ENCODE results near the gene FAM13A.

FAM13A gene

DNA sequence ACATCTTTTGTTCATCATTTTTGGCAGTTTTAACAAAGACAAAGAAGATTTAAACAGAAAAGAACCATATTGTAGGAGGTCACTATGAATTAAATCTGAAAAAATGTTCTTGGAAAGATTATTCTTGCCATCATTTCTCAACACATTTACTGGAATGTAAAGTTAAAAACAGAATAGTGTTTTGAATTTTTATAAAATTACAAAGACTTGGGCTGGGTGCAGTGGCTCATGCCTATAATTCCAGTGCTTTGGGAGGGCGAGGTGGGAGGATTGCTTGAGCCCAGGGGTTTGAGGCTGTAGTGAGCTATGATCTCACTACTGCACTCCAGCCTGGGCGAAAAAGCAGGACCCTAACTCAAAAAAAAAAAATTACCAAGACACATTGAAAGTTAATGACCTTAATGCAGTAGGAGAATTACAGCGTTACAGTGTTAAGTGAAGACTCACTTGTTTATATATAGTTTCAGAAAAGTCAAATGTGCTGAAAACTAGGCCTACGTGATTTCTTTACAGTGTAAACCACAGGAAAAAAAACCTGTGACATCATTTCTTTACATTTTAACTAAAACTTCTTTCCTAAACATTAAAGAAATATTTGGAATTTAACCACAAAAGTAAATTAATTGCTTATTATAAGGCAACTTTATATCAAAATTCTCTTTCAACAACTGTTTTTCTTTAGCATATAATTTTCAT, 7.9 kb downstream of the FAM13A start:
- TF ChIP-seq, protein P1, sequence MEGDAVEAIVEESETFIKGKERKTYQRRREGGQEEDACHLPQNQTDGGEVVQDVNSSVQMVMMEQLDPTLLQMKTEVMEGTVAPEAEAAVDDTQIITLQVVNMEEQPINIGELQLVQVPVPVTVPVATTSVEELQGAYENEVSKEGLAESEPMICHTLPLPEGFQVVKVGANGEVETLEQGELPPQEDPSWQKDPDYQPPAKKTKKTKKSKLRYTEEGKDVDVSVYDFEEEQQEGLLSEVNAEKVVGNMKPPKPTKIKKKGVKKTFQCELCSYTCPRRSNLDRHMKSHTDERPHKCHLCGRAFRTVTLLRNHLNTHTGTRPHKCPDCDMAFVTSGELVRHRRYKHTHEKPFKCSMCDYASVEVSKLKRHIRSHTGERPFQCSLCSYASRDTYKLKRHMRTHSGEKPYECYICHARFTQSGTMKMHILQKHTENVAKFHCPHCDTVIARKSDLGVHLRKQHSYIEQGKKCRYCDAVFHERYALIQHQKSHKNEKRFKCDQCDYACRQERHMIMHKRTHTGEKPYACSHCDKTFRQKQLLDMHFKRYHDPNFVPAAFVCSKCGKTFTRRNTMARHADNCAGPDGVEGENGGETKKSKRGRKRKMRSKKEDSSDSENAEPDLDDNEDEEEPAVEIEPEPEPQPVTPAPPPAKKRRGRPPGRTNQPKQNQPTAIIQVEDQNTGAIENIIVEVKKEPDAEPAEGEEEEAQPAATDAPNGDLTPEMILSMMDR (IDR thresholded peaks at IDR 0.05; ENCODE audit: control insufficient read depth, insufficient read depth, low read depth, low read length, missing control alignments) = no peak
- H3K4me3 ChIP-seq (ENCODE audit: control insufficient read depth, low read depth, low read length) = no peak overlapping the region
- DNase-seq (ENCODE audit: low read depth) = no peak

DNA sequence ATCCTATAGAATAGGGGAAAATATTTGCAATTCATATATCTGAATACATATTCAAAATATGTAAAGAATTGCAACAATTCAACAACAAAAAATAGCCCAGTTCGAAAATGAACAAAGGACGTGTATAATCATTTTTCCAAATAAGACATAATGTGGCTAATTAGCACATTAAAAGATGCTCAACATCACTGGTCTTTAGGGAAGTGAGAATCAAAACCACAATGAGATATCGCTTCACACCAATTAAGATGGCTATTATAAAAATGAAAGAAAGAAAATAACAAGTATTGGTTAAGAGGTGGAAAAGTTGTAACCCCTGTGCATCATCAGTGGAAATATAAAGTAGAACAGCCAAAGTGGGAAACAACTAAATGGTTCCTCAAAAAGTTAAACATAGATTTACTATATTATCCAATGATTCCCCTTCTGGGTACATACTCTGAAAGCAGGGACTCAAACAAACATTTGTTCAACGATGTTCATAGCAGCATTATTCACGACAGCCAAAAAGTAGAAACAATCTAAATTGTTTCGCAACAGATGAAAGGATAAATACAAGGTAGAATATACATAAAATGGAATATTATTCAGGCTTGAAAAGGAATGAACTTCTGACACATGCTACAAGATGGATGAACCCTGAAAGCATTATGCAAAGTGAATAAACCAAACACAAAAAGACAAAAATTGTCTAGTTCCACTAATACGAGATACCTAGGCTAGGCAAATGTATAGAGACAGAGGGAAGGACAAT, 12.7 kb downstream of the FAM13A start:
- no peak for DNase-seq (ENCODE audit: low read depth)
- no peak overlapping the region for H3K4me3 ChIP-seq (ENCODE audit: control insufficient read depth, low read depth, low read length)
- TF ChIP-seq, protein P1 (IDR thresholded peaks at IDR 0.05; ENCODE audit: control insufficient read depth, insufficient read depth, low read depth, low read length, missing control alignments) = no peak

DNA sequence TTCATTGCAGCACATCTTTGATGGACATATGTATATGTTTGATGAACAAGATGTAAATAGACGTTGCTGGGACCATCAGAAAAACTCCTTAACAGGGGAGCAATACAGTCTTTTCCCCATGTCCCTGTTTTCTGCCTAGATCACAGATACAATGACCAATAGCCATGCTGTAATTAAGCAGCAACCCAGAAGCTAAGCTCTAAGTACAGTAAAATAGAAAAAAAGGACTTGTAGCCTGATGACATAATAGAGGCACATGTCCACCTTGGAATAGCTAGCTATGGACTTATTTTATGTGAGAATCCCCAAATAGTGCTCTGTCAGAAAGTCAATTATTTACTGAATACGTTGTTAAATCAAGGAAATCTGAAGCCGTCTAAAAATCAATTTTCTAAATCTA, 14.9 kb downstream of the FAM13A start:
- TF ChIP-seq, protein P1 (IDR thresholded peaks at IDR 0.05; ENCODE audit: control insufficient read depth, insufficient read depth, low read depth, low read length, missing control alignments) = no peak
- no peak for DNase-seq (ENCODE audit: low read depth)
- no peak overlapping the region for H3K4me3 ChIP-seq (ENCODE audit: control insufficient read depth, low read depth, low read length)

DNA sequence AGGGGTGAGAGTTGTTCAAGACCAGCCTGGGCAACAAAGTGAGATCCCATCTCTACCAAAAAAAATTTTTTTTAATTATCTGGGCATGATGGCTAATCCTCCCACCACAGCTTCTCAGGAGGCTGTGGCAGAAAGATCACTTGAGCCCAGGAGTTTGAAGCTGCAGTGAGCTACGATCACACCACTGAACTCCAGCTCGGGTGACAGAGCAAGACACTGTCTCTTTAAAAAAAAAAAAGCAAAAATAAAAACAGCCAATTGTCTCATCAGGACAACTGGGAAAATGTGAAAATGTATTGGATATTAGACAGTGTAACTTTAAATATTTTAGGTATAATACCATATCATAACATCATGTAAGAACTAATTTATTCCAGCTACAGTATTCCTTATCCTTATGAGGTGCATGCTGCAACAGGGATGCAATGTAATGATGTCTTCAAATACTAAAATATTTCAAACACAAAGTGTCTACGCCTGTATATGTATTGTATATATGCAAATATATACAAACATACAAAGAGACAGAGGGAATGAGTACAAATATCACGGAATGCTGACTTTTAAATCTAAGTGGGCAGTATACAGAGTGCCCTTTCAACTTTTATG, 17.2 kb downstream of the FAM13A start:
- no peak for DNase-seq (ENCODE audit: low read depth)
- no peak overlapping the region for H3K4me3 ChIP-seq (ENCODE audit: control insufficient read depth, low read depth, low read length)
- TF ChIP-seq, protein P1 (IDR thresholded peaks at IDR 0.05; ENCODE audit: control insufficient read depth, insufficient read depth, low read depth, low read length, missing control alignments) = no peak

DNA sequence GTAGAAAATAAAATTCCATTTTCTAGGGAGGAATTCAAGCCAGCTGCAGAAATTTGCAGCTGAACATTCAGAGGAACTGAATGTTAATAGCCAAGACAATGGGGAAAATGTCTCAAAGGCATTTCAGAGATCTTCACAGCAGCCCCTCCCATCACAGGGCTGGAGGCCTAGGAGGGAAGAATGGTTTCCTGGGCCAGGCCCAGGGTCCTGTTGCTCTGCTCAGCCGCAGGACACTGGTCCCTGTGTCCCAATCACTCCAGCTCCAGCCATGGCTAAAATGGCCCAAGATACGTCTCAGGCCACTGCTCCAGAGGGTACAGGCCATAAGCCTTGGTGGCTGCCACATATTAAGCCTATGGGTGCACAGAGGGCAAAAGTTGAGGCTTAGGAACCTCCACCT, 20.4 kb downstream of the FAM13A start:
- no peak overlapping the region for H3K4me3 ChIP-seq (ENCODE audit: control insufficient read depth, low read depth, low read length)
- no peak for DNase-seq (ENCODE audit: low read depth)
- TF ChIP-seq, protein P1 (IDR thresholded peaks at IDR 0.05; ENCODE audit: control insufficient read depth, insufficient read depth, low read depth, low read length, missing control alignments) = no peak

DNA sequence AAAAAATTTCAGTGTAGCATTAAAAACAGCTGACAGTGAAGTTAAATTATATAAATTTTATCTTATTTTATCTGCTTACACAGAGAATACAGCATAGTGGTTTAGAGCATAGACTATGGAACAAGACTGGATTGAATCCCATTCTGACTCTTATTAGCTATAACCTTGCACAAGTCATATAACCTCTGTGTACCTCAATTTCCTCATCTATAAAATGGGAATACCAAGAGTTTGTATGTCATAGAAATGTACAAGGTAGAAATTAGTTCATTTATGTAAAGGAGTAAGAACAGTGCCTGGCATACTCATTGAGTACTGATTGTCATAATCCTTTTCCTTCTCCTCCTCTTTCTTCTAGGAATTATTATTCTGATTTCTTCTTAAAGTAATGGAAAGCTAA, 25.7 kb downstream of the FAM13A start:
- no peak overlapping the region for H3K4me3 ChIP-seq (ENCODE audit: control insufficient read depth, low read depth, low read length)
- no peak for DNase-seq (ENCODE audit: low read depth)
- TF ChIP-seq, protein P1 (IDR thresholded peaks at IDR 0.05; ENCODE audit: control insufficient read depth, insufficient read depth, low read depth, low read length, missing control alignments) = no peak

All from AG09309 (cell line).